ENCODE data around the gene NT5C1A.

GRCh38 chr1:39659110-39659509 lies 12.8 kb downstream of the NT5C1A start:
- TF ChIP-seq CTCF (IDR thresholded peaks at IDR 0.05) (no peak), POLR2A (IDR thresholded peaks at IDR 0.05) (no peak)

Data from heart left ventricle (tissue), 13 donors.